Fibroblast of pulmonary artery (primary cell): Measurements from ENCODE around the gene CYP4F3.
"Not testable (repeated sequence)": the region's sequence is repeated elsewhere in the genome, so short reads cannot be mapped to it uniquely, and the experiment has no call there.

Source experiments
- DNase-seq: peaks from one replicate; pipeline ENCODE4 v3.0.0-alpha.2; 2010; ENCODE audit warnings: low read depth
- H3K4me3 ChIP-seq: replicated peaks from 2 replicates; pipeline ENCODE4 v1.5.1; 2011; ENCODE audit warnings: low read depth, mild to moderate bottlenecking, control low read depth, low read length, moderate library complexity
- CTCF ChIP-seq: IDR thresholded peaks from 2 replicates; pipeline ENCODE4 v1.5.1; 2011; ENCODE audit warnings: mild to moderate bottlenecking, control low read depth, low read length, inconsistent platforms; ENCODE audit errors: missing control alignments

Gene CYP4F3, protein sequence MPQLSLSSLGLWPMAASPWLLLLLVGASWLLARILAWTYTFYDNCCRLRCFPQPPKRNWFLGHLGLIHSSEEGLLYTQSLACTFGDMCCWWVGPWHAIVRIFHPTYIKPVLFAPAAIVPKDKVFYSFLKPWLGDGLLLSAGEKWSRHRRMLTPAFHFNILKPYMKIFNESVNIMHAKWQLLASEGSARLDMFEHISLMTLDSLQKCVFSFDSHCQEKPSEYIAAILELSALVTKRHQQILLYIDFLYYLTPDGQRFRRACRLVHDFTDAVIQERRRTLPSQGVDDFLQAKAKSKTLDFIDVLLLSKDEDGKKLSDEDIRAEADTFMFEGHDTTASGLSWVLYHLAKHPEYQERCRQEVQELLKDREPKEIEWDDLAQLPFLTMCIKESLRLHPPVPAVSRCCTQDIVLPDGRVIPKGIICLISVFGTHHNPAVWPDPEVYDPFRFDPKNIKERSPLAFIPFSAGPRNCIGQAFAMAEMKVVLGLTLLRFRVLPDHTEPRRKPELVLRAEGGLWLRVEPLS

DNA sequence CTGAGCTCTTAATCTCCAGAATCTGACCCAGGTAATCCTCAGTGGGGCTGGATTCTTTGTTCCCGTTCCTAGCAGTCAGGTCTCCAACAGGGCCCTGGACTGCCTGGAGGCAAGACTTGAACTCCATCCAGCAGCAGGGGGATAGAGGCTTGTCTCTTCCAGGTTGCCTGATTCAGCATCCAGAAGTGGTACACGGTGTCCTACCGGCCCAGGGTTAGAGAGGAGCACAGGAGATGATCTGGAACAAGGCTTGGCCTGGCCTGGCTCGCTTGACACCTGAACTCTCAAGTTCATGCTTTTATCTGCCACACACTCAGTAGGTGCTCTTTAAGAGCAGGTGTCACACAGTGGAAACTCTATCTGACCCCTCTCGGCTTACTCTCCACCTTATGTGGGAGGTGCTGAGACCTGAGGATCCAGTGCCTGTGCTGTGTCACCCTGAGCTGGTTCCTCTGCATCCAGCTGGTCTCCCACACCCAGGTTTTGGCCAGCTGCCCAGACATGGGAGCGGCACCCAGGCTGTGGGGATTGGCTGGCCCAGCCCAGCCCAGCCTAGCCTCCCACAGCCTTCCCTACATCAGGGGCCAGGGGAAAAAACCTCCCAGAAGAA lies at the start of gene CYP4F3:
Gene CYP4F3 (plus strand): TSS at position 604 of the 610 bp plus-strand sequence. CDS start 519 bp downstream, outside the sequence.
- no peak for TF ChIP-seq CTCF
- H3K4me3 ChIP-seq = no peak within 1 kb of the TSS
- no peak for DNase-seq

- H3K4me3 ChIP-seq = no peak overlapping the region
- TF ChIP-seq CTCF = no peak
- no peak for DNase-seq
Measured at GRCh38 chr19:15591796-15592195, 48.9 kb upstream of the CYP4F3 start.

DNA sequence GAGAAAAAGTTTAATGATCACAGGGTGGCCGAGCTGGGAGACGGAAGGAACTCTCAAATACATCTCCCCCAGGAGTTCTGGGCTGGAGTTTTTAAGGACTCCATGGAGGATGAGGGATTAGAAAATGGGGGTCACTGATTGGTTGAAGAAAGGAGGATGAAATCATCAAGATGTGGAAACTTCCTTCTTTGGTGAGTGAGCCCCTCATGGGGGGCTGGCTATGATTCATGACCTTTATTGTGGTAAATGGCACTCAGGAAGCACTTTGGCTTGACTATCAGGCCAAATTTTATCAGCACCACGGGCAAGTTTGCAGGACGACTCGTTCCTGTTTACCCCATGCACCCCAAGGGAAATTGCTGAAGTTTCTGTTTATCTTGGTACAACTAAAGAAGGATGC lies 48.2 kb upstream of the CYP4F3 start:
- not testable (repeated sequence) for DNase-seq, H3K4me3 ChIP-seq

DNA sequence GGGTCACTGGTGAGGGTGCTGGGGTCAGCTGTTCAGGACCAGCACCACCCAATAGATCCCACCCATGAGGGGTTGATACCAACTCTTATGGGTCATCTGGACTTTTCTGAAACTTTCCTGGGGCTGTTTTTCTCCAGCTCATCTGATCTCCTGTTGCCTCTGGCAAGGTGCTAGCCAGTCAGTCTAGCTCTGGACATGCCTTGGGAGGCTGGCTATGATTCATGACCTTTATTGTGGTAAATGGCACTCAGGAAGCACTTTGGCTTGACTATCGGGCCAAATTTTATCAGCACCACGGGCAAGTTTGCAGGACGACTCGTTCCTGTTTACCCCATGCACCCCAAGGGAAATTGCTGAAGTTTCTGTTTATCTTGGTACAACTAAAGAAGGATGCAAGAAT lies 46.9 kb upstream of the CYP4F3 start:
- not testable (repeated sequence) for DNase-seq, H3K4me3 ChIP-seq

GRCh38 chr19:15595069-15595468 lies 45.6 kb upstream of the CYP4F3 start:
- TF ChIP-seq CTCF = no peak
- DNase-seq = no peak
- H3K4me3 ChIP-seq = no peak overlapping the region

- H3K4me3 ChIP-seq, DNase-seq: not testable (repeated sequence)
Measured at GRCh38 chr19:15607978-15608925, 32.4 kb upstream of the CYP4F3 start.

DNA sequence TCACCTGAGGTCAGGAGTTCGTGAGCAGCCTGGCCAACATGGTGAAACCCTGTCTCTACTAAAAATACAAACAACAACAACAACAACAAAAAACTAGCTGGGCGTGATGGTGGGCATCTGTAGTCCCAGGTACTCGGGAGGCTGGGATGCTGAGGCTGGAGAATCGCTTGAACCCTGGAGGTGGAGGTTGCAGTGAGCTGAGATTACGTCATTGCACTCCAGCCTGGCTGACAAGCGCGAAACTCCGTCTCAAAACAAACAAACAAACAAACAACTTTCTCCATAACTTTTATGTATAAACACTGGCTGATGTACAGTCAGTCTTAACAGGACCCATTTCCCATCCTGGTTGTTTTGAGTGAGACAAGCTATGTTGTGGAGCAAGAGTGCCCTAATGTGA lies 31.4 kb upstream of the CYP4F3 start:
- no peak for TF ChIP-seq CTCF
- no peak for DNase-seq
- no peak overlapping the region for H3K4me3 ChIP-seq

DNA sequence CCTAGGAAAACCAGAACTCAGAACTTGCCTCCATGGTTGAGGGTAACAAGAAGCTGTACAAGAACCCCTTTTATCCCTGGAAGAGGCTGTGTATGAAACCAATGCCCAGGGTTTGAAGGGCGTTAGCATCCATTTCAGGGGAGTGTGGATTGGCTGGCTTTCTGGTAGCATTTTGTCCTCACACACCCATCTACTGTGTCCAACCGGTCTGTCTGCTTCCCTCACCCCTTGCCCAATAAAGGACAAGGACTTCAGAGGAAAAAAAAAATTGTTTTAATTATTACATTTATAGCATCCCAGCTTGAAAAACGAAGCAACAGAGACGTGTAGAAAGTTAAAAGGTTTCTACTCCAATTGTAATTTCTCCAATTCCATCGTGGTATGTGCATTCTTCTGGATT lies 28.4 kb upstream of the CYP4F3 start:
- H3K4me3 ChIP-seq = no peak overlapping the region
- no peak for TF ChIP-seq CTCF
- DNase-seq = no peak
